SK-N-SH (cell line): Measurements from ENCODE around the gene HSFX2. TPM values are rescaled to one million over a fixed set of nuclear protein-coding genes. Genes with fewer than 3 reads are reported as not detected.

Source experiments
- CTCF ChIA-PET: fragments of 300-600, 350-600 bp; formaldehyde crosslinking; extraction: SDS; loops from one replicate; lab custom pipeline; 2021; lab: Yijun Ruan, JAX
- POLR2A ChIA-PET: fragments of 350-600 bp; sonication (Branson Sonifier 250); formaldehyde crosslinking; extraction: SDS; loops from one replicate; lab custom pipeline; 2020; ENCODE audit warnings: antibody characterized with exemption, inconsistent platforms; lab: Yijun Ruan, JAX
- DNase-seq: peaks from one replicate; pipeline ENCODE4 v3.0.0; 2012
- H2AFZ ChIP-seq: fragments of 200-600 bp; sonication (generic); 2 replicates; pipeline ENCODE4 v1.8.1; 2016; ENCODE audit warnings: antibody characterized with exemption, mild to moderate bottlenecking, low read depth
- H3F3A ChIP-seq: fragments of 200-600 bp; sonication (generic); replicated peaks from 2 replicates; pipeline ENCODE3; 2016; ENCODE audit warnings: antibody characterized with exemption, mild to moderate bottlenecking; ENCODE audit not compliant: insufficient read depth
- H3K27ac ChIP-seq, 2 experiments: fragments of 200-500 bp in 1 of 2; fragments of 200-600 bp in 1 of 2; sonication (Bioruptor generic) in 1 of 2; sonication (generic), shearing (Covaris generic) in 1 of 2; 2 replicates each; pipeline versions ENCODE4 v1.5.1 to v1.6.1; 2014 to 2016; ENCODE audit warnings: low read depth in 2 of 2, inconsistent platforms in 1 of 2, low read length in 1 of 2, mild to moderate bottlenecking in 1 of 2, mixed read lengths in 1 of 2
- H3K27me3 ChIP-seq: fragments of 200-600 bp; sonication (generic), shearing (Covaris generic); 2 replicates; pipeline ENCODE4 v1.6.1; 2016; ENCODE audit warnings: mixed run types; ENCODE audit not compliant: insufficient read depth
- H3K36me3 ChIP-seq, 2 experiments: fragments of 200-500 bp in 1 of 2; fragments of 200-600 bp in 1 of 2; sonication (Bioruptor generic) in 1 of 2; sonication (generic) in 1 of 2; replicated peaks in 1 of 2; 2 replicates each; pipeline versions ENCODE3 to v1.5.1; 2014 to 2016; ENCODE audit warnings: low read length in 1 of 2, mild to moderate bottlenecking in 1 of 2; ENCODE audit not compliant: insufficient read depth in 2 of 2, control insufficient read depth in 1 of 2
- H3K4me1 ChIP-seq, 2 experiments: fragments of 200-500 bp in 1 of 2; fragments of 200-600 bp in 1 of 2; sonication (Bioruptor generic) in 1 of 2; sonication (generic), shearing (Covaris generic) in 1 of 2; 2 replicates each; pipeline versions ENCODE4 v1.5.1 to v1.6.1; 2014 to 2016; ENCODE audit warnings: low read depth in 1 of 2, low read length in 1 of 2, mixed run types in 1 of 2; ENCODE audit not compliant: insufficient read depth in 2 of 2, control insufficient read depth in 1 of 2
- H3K4me2 ChIP-seq: fragments of 200-600 bp; sonication (generic), shearing (Covaris generic); 2 replicates; pipeline ENCODE4 v1.6.1; 2017; ENCODE audit warnings: mixed run types
- H3K4me3 ChIP-seq, 2 experiments: fragments of 200-500 bp in 1 of 2; fragments of 200-600 bp in 1 of 2; sonication (Bioruptor generic) in 1 of 2; sonication (generic), shearing (Covaris generic) in 1 of 2; 2 replicates each; pipeline versions ENCODE4 v1.5.1 to v1.8.1; 2014 to 2016; ENCODE audit warnings: low read depth in 2 of 2, inconsistent platforms in 1 of 2, low read length in 1 of 2, mild to moderate bottlenecking in 1 of 2, mixed read lengths in 1 of 2, moderate library complexity in 1 of 2
- H3K79me2 ChIP-seq: fragments of 200-600 bp; sonication (generic); 2 replicates; pipeline ENCODE4 v1.8.1; 2017; ENCODE audit warnings: mild to moderate bottlenecking; ENCODE audit not compliant: insufficient read depth
- H3K9ac ChIP-seq: fragments of 200-600 bp; sonication (generic); 2 replicates; pipeline ENCODE4 v1.6.1; 2017; ENCODE audit warnings: mixed run types
- H3K9me2 ChIP-seq: fragments of 200-600 bp; sonication (generic); 2 replicates; pipeline ENCODE4 v1.6.1; 2017; ENCODE audit warnings: mixed run types
- H3K9me3 ChIP-seq: fragments of 200-600 bp; sonication (generic); 2 replicates; pipeline ENCODE4 v1.6.1; 2017; ENCODE audit warnings: mixed run types, mild to moderate bottlenecking, moderate library complexity
- H4K20me1 ChIP-seq: fragments of 200-600 bp; sonication (generic); 2 replicates; pipeline ENCODE4 v1.6.1; 2017; ENCODE audit warnings: mild to moderate bottlenecking, mixed run types; ENCODE audit not compliant: insufficient read depth
- CHD2 ChIP-seq: fragments of 150-350 bp; IDR thresholded peaks from 2 replicates; pipeline ENCODE4 v1.6.1; 2018; ENCODE audit warnings: low read length; ENCODE audit not compliant: partially characterized antibody
- EP300 ChIP-seq, 2 experiments: IDR thresholded peaks; 2 replicates each; pipeline versions ENCODE4 v1.4.0 to v1.6.1; 2012; ENCODE audit warnings: borderline replicate concordance in 1 of 2, low read depth in 1 of 2, low read length in 1 of 2
- FOXM1 ChIP-seq: IDR thresholded peaks from 2 replicates; pipeline ENCODE4 v1.4.0; 2012; ENCODE audit warnings: low read depth, mild to moderate bottlenecking
- GABPA ChIP-seq: IDR thresholded peaks from 2 replicates; pipeline ENCODE4 v1.4.0; 2012; ENCODE audit warnings: low read depth, mild to moderate bottlenecking
- GATA2 ChIP-seq: sonication (generic); formaldehyde crosslinking; IDR thresholded peaks from 2 replicates; pipeline ENCODE4 v1.5.0; 2020; ENCODE audit warnings: mild to moderate bottlenecking, missing genetic modification reagents
- JUND ChIP-seq: IDR thresholded peaks from 2 replicates; pipeline ENCODE4 v1.4.0; 2012
- MEF2A ChIP-seq: IDR thresholded peaks from 2 replicates; pipeline ENCODE4 v1.4.0; 2012; ENCODE audit warnings: low read depth, borderline replicate concordance
- MXI1 ChIP-seq: IDR thresholded peaks from 2 replicates; pipeline ENCODE4 v1.6.1; 2012; ENCODE audit warnings: mild to moderate bottlenecking, low read depth, low read length, improper control_type of control experiment
- NFIC ChIP-seq: IDR thresholded peaks from 2 replicates; pipeline ENCODE4 v1.4.0; 2012; ENCODE audit warnings: borderline replicate concordance
- NRF1 ChIP-seq: IDR thresholded peaks from 2 replicates; pipeline ENCODE4 v1.6.1; 2012; ENCODE audit warnings: low read depth, mild to moderate bottlenecking, low read length
- RXRA ChIP-seq: IDR thresholded peaks from 2 replicates; pipeline ENCODE4 v1.4.0; 2012; ENCODE audit warnings: low read depth, mild to moderate bottlenecking, borderline replicate concordance
- SIN3A ChIP-seq: IDR thresholded peaks from 2 replicates; pipeline ENCODE4 v1.6.1; 2012; ENCODE audit warnings: low read depth, mild to moderate bottlenecking, low read length, moderate library complexity, borderline replicate concordance
- TAF1 ChIP-seq: IDR thresholded peaks from 2 replicates; pipeline ENCODE4 v1.6.1; 2012; ENCODE audit warnings: low read depth, mild to moderate bottlenecking, low read length, moderate library complexity, borderline replicate concordance
- TCF12 ChIP-seq: IDR thresholded peaks from 2 replicates; pipeline ENCODE4 v1.4.0; 2012
- TEAD4 ChIP-seq: IDR thresholded peaks from 2 replicates; pipeline ENCODE4 v1.4.0; 2012; ENCODE audit warnings: mild to moderate bottlenecking, borderline replicate concordance; ENCODE audit not compliant: insufficient read depth
- YY1 ChIP-seq: IDR thresholded peaks from 2 replicates; pipeline ENCODE4 v1.4.0; 2012; ENCODE audit warnings: low read depth, mild to moderate bottlenecking
- WGBS: methylation state at CpG from one replicate; pipeline ENCODE4 v1.1.6; 2017; ENCODE audit warnings: low lambda C conversion rate; 5-methylcytosine and 5-hydroxymethylcytosine counted together
- polyA plus RNA-seq, 3 experiments: library from polyadenylated mRNA; depleted of rRNA; stranded (reverse); fragments of >200 nt; gene quantifications; 2 replicates each; pipeline ENCODE4 v1.2.3, GENCODE V29; 2012
- TF ChIP-seq, protein P1 (sequence below): fragments of 150-350 bp; IDR thresholded peaks from 2 replicates; pipeline ENCODE4 v1.6.1; 2017; ENCODE audit warnings: antibody characterized with exemption, low read length, low read depth, borderline replicate concordance
- TF ChIP-seq, protein P2 (sequence below): fragments of 200-600 bp; sonication (generic); IDR thresholded peaks from 2 replicates; pipeline ENCODE4 v1.6.1; 2017; ENCODE audit warnings: antibody characterized with exemption, mild to moderate bottlenecking, moderate library complexity
- TF ChIP-seq, protein P3 (sequence below): fragments of 150-350 bp; IDR thresholded peaks from 2 replicates; pipeline ENCODE4 v1.6.1; 2016; ENCODE audit warnings: mild to moderate bottlenecking, low read depth, low read length
- TF ChIP-seq, protein P4 (sequence below): IDR thresholded peaks from 2 replicates; pipeline ENCODE4; 2012
- TF ChIP-seq, protein P5 (sequence below): IDR thresholded peaks from 2 replicates; pipeline ENCODE4 v1.4.0; 2012; ENCODE audit warnings: low read depth, borderline replicate concordance
- TF ChIP-seq, protein P6 (sequence below): IDR thresholded peaks from 2 replicates; pipeline ENCODE4 v1.4.0; 2012; ENCODE audit warnings: low read depth

The HSFX2 gene
- polyA plus RNA-seq, 1 of the 3 experiments (the other 2 are of a cell fraction) = 0.07 TPM

DNA sequence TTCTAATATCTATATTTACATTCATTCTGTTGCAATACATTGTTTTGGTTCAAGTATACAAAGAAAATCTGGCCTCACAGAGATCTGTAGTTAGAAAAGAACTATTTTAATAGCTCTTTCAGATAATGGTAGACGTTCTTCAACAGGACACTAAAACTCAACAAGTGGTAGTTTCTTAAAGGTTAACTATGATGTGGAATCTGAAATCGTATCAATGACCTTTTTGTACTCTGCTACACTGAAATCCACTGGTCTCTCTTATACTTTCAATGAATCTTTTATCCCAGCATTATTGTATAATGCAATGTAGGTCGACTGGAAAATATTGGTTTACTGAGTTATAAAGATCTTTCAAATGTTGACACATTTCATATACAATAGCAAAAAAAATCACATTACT is 23.8 kb upstream of the HSFX2 start:
- Histone ChIP-seq H3K36me3 (no peaks in the 10 kb centered on the region), H3F3A (no peaks in the 10 kb centered on the region), H3K4me1 (no peaks in the 10 kb centered on the region; a peak in 1 of 4 replicates), H3K9me2 (no peaks in the 10 kb centered on the region), H2AFZ (no peak overlapping the region), H3K9me3 (no peaks in the 10 kb centered on the region), H3K4me2 (no peak overlapping the region), H3K9ac (no peak overlapping the region), H3K27ac (no peak overlapping the region), H3K4me3 (no peak overlapping the region), H4K20me1 (no peaks in the 10 kb centered on the region; the same call in 1 of the 2 replicates), H3K27me3 (no peaks in the 10 kb centered on the region), H3K79me2 (peaks cover 8% of the 10 kb centered on the region; the same call in 1 of the 2 replicates)
- POLR2A ChIA-PET = no interaction called here
- CTCF ChIA-PET = no interaction called here
- no peak for DNase-seq
- TF ChIP-seq, protein P1, sequence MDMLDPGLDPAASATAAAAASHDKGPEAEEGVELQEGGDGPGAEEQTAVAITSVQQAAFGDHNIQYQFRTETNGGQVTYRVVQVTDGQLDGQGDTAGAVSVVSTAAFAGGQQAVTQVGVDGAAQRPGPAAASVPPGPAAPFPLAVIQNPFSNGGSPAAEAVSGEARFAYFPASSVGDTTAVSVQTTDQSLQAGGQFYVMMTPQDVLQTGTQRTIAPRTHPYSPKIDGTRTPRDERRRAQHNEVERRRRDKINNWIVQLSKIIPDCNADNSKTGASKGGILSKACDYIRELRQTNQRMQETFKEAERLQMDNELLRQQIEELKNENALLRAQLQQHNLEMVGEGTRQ = no peak
- TF ChIP-seq YY1 = no peak
- no peak for TF ChIP-seq MXI1
- no peak for TF ChIP-seq CHD2
- TF ChIP-seq EP300 (IDR thresholded peaks at IDR 0.05; ENCODE audit: borderline replicate concordance in 1 of 2, low read depth in 1 of 2, low read length in 1 of 2) = no peak
- no peak for TF ChIP-seq GATA2 (CRISPR knock-in tag)
- TF ChIP-seq, protein P2, sequence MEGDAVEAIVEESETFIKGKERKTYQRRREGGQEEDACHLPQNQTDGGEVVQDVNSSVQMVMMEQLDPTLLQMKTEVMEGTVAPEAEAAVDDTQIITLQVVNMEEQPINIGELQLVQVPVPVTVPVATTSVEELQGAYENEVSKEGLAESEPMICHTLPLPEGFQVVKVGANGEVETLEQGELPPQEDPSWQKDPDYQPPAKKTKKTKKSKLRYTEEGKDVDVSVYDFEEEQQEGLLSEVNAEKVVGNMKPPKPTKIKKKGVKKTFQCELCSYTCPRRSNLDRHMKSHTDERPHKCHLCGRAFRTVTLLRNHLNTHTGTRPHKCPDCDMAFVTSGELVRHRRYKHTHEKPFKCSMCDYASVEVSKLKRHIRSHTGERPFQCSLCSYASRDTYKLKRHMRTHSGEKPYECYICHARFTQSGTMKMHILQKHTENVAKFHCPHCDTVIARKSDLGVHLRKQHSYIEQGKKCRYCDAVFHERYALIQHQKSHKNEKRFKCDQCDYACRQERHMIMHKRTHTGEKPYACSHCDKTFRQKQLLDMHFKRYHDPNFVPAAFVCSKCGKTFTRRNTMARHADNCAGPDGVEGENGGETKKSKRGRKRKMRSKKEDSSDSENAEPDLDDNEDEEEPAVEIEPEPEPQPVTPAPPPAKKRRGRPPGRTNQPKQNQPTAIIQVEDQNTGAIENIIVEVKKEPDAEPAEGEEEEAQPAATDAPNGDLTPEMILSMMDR = no peak
- no peak for TF ChIP-seq MEF2A
- no peak for TF ChIP-seq NRF1
- 52% methylated on average over 3 of the region's 3 CpGs for WGBS

DNA sequence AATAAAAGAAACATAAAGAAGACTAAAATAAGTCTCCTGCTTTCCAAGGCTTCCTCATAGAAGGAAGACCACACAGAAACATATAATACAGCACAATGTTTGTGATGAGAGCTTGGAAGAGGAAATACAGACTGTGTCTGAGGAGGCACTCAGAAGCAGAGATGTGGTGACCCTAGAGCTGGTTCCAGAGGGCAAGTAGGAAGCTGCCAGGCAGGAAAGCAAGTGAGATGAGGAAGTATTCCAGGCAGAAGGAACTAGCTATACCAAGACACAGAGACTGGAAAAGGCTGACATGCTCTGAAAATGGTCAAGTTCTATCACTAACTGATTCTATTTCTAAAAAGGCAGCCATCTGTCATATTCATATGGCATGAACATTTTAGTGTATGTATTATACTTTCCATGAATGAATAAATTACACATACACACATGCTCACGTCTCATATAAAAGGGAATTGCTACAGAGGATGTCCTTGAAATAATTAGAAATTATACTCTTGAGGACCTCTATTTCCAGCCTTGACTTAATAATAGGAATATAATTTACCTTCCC is 16.6 kb upstream of the HSFX2 start:
- H3K36me3 ChIP-seq = peaks cover 0 to 3% of the 10 kb centered on the region in 2 experiments
- no peak overlapping the region for H3K27ac ChIP-seq
- H3K9me3 ChIP-seq = no peaks in the 10 kb centered on the region
- TF ChIP-seq CHD2 (no peak), GATA2 (CRISPR knock-in tag) (no peak), JUND (no peak), MXI1 (no peak), TEAD4 (no peak), TCF12 (no peak), SIN3A (no peak), NFIC (no peak), MEF2A (no peak), RXRA (no peak), TAF1 (no peak), YY1 (no peak), NRF1 (no peak), FOXM1 (no peak), GABPA (no peak)
- TF ChIP-seq, protein P3, sequence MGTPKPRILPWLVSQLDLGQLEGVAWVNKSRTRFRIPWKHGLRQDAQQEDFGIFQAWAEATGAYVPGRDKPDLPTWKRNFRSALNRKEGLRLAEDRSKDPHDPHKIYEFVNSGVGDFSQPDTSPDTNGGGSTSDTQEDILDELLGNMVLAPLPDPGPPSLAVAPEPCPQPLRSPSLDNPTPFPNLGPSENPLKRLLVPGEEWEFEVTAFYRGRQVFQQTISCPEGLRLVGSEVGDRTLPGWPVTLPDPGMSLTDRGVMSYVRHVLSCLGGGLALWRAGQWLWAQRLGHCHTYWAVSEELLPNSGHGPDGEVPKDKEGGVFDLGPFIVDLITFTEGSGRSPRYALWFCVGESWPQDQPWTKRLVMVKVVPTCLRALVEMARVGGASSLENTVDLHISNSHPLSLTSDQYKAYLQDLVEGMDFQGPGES = no peak
- TF ChIP-seq, protein P4, sequence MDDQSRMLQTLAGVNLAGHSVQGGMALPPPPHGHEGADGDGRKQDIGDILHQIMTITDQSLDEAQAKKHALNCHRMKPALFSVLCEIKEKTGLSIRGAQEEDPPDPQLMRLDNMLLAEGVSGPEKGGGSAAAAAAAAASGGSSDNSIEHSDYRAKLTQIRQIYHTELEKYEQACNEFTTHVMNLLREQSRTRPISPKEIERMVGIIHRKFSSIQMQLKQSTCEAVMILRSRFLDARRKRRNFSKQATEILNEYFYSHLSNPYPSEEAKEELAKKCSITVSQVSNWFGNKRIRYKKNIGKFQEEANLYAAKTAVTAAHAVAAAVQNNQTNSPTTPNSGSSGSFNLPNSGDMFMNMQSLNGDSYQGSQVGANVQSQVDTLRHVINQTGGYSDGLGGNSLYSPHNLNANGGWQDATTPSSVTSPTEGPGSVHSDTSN = no peak
- TF ChIP-seq, protein P5, sequence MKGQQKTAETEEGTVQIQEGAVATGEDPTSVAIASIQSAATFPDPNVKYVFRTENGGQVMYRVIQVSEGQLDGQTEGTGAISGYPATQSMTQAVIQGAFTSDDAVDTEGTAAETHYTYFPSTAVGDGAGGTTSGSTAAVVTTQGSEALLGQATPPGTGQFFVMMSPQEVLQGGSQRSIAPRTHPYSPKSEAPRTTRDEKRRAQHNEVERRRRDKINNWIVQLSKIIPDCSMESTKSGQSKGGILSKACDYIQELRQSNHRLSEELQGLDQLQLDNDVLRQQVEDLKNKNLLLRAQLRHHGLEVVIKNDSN = no peak
- TF ChIP-seq, protein P6, sequence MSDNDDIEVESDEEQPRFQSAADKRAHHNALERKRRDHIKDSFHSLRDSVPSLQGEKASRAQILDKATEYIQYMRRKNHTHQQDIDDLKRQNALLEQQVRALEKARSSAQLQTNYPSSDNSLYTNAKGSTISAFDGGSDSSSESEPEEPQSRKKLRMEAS = no peak
- CTCF ChIA-PET = no interaction called here
- 42% methylated on average over 1 of the region's 1 CpG for whole genome bisulfite sequencing
- H3K4me3 ChIP-seq = no peak overlapping the region
- no peaks in the 10 kb centered on the region for H3K79me2 ChIP-seq
- POLR2A ChIA-PET = no interaction called here
- H3K4me2 ChIP-seq = no peak overlapping the region
- H3K27me3 ChIP-seq = no peaks in the 10 kb centered on the region
- no peaks in the 10 kb centered on the region for H3K9me2 ChIP-seq
- no peaks in the 10 kb centered on the region for H3F3A ChIP-seq
- no peak overlapping the region for H3K9ac ChIP-seq
- no peaks in the 10 kb centered on the region; the same call in 1 of the 2 replicates for H4K20me1 ChIP-seq
- H2AFZ ChIP-seq = no peak overlapping the region
- H3K4me1 ChIP-seq = no peaks in the 10 kb centered on the region
- no peak for DNase-seq
